Thyroid gland (tissue), 4 donors: Measurements from ENCODE around the gene CLCF1.

ENCODE experiments used
- CTCF ChIP-seq, 6 experiments: fragments of 200-600 bp in 3 of 6; fragments of 450-650 bp in 3 of 6; sonication (generic) in 3 of 6; IDR thresholded peaks; one replicate each; pipeline ENCODE4 v1.5.1; 2016 to 2019; ENCODE audit warnings: antibody characterized with exemption in 6 of 6, mild to moderate bottlenecking in 2 of 6, inconsistent platforms in 1 of 6, moderate library complexity in 1 of 6
- POLR2A ChIP-seq, 2 donors: fragments of 450-650 bp; IDR thresholded peaks; one replicate each; pipeline ENCODE4 v1.6.1; 2017; ENCODE audit warnings: antibody characterized with exemption in 2 of 2, mild to moderate bottlenecking in 2 of 2, moderate library complexity in 1 of 2

DNA sequence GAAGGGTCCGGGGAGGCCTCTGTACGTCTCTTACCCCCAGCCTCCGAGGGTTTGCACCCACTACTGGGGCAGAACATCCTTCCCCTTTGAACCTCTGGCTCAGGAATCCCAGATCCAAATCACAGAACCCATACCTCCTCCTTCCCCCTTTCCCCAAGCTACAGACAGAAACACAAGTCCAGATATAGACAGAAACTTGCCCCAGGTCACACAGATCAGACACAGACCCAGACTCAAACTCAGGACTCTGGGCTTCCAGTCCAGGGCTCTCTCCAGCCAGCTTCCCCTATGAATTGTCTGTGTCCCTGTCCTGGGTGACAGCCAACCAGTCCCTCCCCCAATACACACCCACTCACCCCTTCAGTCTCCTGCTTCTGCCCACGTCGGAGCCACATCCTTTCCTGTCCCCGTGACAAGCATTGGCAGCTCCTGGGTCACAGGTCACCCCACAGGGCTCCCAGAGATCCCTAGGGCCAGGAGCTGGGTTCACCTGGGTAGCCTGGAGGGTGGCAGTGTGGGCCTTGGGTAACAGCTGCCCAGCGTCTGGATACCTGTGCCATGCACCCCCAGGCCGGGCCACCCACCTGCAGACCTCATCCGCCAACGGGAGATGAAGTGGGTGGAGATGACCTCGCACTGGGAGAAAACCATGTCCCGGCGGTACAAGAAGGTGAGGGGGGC is 31.3 kb upstream of the CLCF1 start:
- no peak for TF ChIP-seq CTCF (IDR thresholded peaks at IDR 0.05)
- TF ChIP-seq POLR2A (IDR thresholded peaks at IDR 0.05): no peak
